ENCODE measurements around the gene DDI2. TPM values are rescaled to one million over a fixed set of nuclear protein-coding genes. Genes with fewer than 3 reads are reported as not detected.

DDI2 gene
- polyA plus RNA-seq, 1 experiment, result 6.4 TPM

- Histone ChIP-seq H3K4me3 (ENCODE audit: low read depth, low read length) (no peak overlapping the region), H3K27me3 (ENCODE audit: control insufficient read depth, insufficient read depth, low read length) (no peaks in the 10 kb centered on the region), H3K36me3 (ENCODE audit: control insufficient read depth, insufficient read depth, low read length) (no peaks in the 10 kb centered on the region)
- POLR2A ChIA-PET, result no interaction called here
- DNase-seq (ENCODE audit: low read depth), result no peak
- CTCF ChIA-PET, result no interaction called here
- no peak for TF ChIP-seq CTCF (IDR thresholded peaks at IDR 0.05; ENCODE audit: insufficient read depth, low read depth, low read length)
Observed at GRCh38 chr1:15574741-15575140, 42.5 kb upstream of the DDI2 start.

- Histone ChIP-seq H3K4me3 (ENCODE audit: low read depth, low read length) (no peak overlapping the region), H3K27me3 (ENCODE audit: control insufficient read depth, insufficient read depth, low read length) (no peaks in the 10 kb centered on the region), H3K36me3 (ENCODE audit: control insufficient read depth, insufficient read depth, low read length) (no peaks in the 10 kb centered on the region)
- no peak for TF ChIP-seq CTCF (IDR thresholded peaks at IDR 0.05; ENCODE audit: insufficient read depth, low read depth, low read length)
- DNase-seq (ENCODE audit: low read depth), result no peak
- ChIA-PET CTCF (interaction anchor here (0.6 kb wide), 1 partner anchor 11 kb away, joined by 3 read pairs; no protein-coding TSS in a partner anchor), POLR2A (no interaction called here)
Observed at GRCh38 chr1:15575549-15576150, 41.6 kb upstream of the DDI2 start.

- DNase-seq (ENCODE audit: low read depth), result no peak
- H3K4me3 ChIP-seq (ENCODE audit: low read depth, low read length), result no peak overlapping the region
- H3K27me3 ChIP-seq (ENCODE audit: control insufficient read depth, insufficient read depth, low read length), result no peaks in the 10 kb centered on the region
- no peak for TF ChIP-seq CTCF (IDR thresholded peaks at IDR 0.05; ENCODE audit: insufficient read depth, low read depth, low read length)
- CTCF ChIA-PET, result no interaction called here
- POLR2A ChIA-PET, result no interaction called here
- H3K36me3 ChIP-seq (ENCODE audit: control insufficient read depth, insufficient read depth, low read length), result no peaks in the 10 kb centered on the region
Observed at GRCh38 chr1:15577691-15578090, 39.6 kb upstream of the DDI2 start.

- no peak for TF ChIP-seq CTCF (IDR thresholded peaks at IDR 0.05; ENCODE audit: insufficient read depth, low read depth, low read length)
- ChIA-PET CTCF (no interaction called here), POLR2A (no interaction called here)
- Histone ChIP-seq H3K27me3 (ENCODE audit: control insufficient read depth, insufficient read depth, low read length) (no peaks in the 10 kb centered on the region), H3K4me3 (ENCODE audit: low read depth, low read length) (no peak overlapping the region), H3K36me3 (ENCODE audit: control insufficient read depth, insufficient read depth, low read length) (no peaks in the 10 kb centered on the region)
- DNase-seq (ENCODE audit: low read depth), result no peak
Observed at GRCh38 chr1:15578921-15579682, 38.2 kb upstream of the DDI2 start.

GRCh38 chr1:15579683-15580047 lies 37.6 kb upstream of the DDI2 start:
- Histone ChIP-seq H3K36me3 (ENCODE audit: control insufficient read depth, insufficient read depth, low read length) (no peaks in the 10 kb centered on the region), H3K27me3 (ENCODE audit: control insufficient read depth, insufficient read depth, low read length) (no peaks in the 10 kb centered on the region), H3K4me3 (ENCODE audit: low read depth, low read length) (no peak overlapping the region)
- DNase-seq (ENCODE audit: low read depth), result no peak
- TF ChIP-seq CTCF (IDR thresholded peaks at IDR 0.05; ENCODE audit: insufficient read depth, low read depth, low read length), result no peak
- ChIA-PET POLR2A (no interaction called here), CTCF (interaction anchor here (1.5 to 3.0 kb wide), 2 partner anchors 10 to 14 kb away, joined by 4 to 13 read pairs; no protein-coding TSS in a partner anchor)

Measured in BJ (cell line).